ENCODE measurements around the gene IL9R.
"Not testable (repeated sequence)": the region's sequence is repeated elsewhere in the genome, so short reads cannot be mapped to it uniquely, and the experiment has no call there.

DNA sequence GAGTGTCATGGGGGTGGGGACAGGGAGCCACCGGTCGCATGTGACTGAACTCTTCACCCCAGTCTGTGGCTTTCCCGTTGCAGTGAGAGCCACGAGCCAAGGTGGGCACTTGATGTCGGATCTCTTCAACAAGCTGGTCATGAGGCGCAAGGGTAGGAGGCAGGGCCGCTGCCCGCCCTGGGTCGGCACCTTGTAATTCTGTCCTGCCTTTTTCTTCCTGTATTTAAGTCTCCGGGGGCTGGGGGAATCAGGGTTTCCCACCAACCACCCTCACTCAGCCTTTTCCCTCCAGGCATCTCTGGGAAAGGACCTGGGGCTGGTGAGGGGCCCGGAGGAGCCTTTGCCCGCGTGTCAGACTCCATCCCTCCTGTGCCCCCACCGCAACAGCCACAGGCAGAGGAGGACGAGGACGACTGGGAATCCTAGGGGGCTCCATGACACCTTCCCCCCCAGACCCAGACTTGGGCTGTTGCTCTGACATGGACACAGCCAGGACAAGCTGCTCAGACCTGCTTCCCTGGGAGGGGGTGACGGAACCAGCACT, 27.5 kb downstream of the IL9R start:
- TF ChIP-seq CTCF (IDR thresholded peaks at IDR 0.05; ENCODE audit: borderline replicate concordance, extremely low read depth, low read length, poor library complexity, severe bottlenecking); EZH2 (IDR thresholded peaks at IDR 0.05; ENCODE audit: borderline replicate concordance, low read depth, low read length, severe bottlenecking): not testable (repeated sequence)

All from DND-41 (cell line).